DOHH2 (cell line): ENCODE data around the gene IGFALS.

Source experiments
- EZH2phosphoT487 ChIP-seq: fragments of 200-600 bp; sonication (generic); IDR thresholded peaks from 2 replicates; pipeline ENCODE4 v1.6.1; 2017; ENCODE audit warnings: borderline replicate concordance, mild to moderate bottlenecking, antibody characterized with exemption, low read length, moderate library complexity, mixed read lengths
- TF ChIP-seq, protein P1 (sequence below): fragments of 200-600 bp; sonication (generic); IDR thresholded peaks from one replicate; pipeline ENCODE4 v1.5.1; 2014; ENCODE audit warnings: antibody characterized with exemption, mild to moderate bottlenecking, low read depth, low read length; ENCODE audit not compliant: poor library complexity, severe bottlenecking

DNA sequence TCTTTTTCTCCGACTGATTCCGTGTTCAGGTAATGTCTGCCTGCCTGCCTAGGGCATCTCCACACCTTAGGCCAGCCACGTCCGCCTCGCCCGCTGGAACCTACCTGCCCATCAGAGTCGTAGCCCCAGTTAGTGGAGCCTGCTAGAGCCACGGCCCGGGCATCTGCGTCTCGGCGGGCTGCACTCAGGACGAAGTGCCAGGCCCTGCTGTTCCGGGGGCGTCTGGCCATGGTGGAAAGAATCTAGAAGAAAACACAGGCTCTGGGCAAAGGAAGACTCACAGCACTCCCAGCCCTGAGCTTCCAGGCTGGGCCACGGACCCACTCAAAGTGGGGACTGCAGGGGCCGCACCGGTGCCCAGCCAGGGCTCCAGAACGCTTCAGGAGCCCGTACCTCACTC, 12.3 kb downstream of the IGFALS start:
- TF ChIP-seq, protein P1, sequence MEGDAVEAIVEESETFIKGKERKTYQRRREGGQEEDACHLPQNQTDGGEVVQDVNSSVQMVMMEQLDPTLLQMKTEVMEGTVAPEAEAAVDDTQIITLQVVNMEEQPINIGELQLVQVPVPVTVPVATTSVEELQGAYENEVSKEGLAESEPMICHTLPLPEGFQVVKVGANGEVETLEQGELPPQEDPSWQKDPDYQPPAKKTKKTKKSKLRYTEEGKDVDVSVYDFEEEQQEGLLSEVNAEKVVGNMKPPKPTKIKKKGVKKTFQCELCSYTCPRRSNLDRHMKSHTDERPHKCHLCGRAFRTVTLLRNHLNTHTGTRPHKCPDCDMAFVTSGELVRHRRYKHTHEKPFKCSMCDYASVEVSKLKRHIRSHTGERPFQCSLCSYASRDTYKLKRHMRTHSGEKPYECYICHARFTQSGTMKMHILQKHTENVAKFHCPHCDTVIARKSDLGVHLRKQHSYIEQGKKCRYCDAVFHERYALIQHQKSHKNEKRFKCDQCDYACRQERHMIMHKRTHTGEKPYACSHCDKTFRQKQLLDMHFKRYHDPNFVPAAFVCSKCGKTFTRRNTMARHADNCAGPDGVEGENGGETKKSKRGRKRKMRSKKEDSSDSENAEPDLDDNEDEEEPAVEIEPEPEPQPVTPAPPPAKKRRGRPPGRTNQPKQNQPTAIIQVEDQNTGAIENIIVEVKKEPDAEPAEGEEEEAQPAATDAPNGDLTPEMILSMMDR, result no peak
- TF ChIP-seq EZH2phosphoT487, result no peak
